Measurements from ENCODE around the gene PON3.

The PON3 gene

GRCh38 chr7:95340491-95340890 lies 55.7 kb downstream of the PON3 start:
- ChIA-PET POLR2A (no interaction called here), CTCF (interaction anchor here (1.2 kb wide), 1 partner anchor 347 kb away, joined by 4 read pairs; no protein-coding TSS in a partner anchor)
- no peaks in the 10 kb centered on the region for H3K4me1 ChIP-seq (ENCODE audit: control insufficient read depth, insufficient read depth, low read length)
- no peaks in the 10 kb centered on the region for H3K9me3 ChIP-seq (ENCODE audit: control insufficient read depth, insufficient read depth, low read depth, low read length)
- H3K4me3 ChIP-seq (ENCODE audit: low read depth, low read length): no peak overlapping the region
- TF ChIP-seq ZNF354C (tag by site-specific recombination; IDR thresholded peaks at IDR 0.05; ENCODE audit: borderline replicate concordance, low read depth) (no peak), ZNF18 (tag by site-specific recombination; IDR thresholded peaks at IDR 0.05) (no peak), ZSCAN30 (tag by site-specific recombination; IDR thresholded peaks at IDR 0.05) (no peak), ZNF138 (tag by site-specific recombination; IDR thresholded peaks at IDR 0.05; ENCODE audit: borderline replicate concordance) (no peak), ZNF530 (tag by site-specific recombination; IDR thresholded peaks at IDR 0.05; ENCODE audit: low read depth) (no peak), ZEB2 (tag by site-specific recombination; IDR thresholded peaks at IDR 0.05) (no peak), ZNF112 (tag by site-specific recombination; IDR thresholded peaks at IDR 0.05) (no peak), ZNF114 (tag by site-specific recombination; IDR thresholded peaks at IDR 0.05) (no peak), KLF8 (tag by site-specific recombination; IDR thresholded peaks at IDR 0.05) (no peak), BCL11A (tag by site-specific recombination; IDR thresholded peaks at IDR 0.05; ENCODE audit: low read depth) (no peak), ZNF654 (tag by site-specific recombination; IDR thresholded peaks at IDR 0.05; ENCODE audit: low read depth) (no peak), ZNF398 (tag by site-specific recombination; IDR thresholded peaks at IDR 0.05) (no peak)
- H3K36me3 ChIP-seq (ENCODE audit: control insufficient read depth in 2 of 2, insufficient read depth in 1 of 2, low read length in 2 of 2): no peaks in the 10 kb centered on the region
- H3K27ac ChIP-seq (ENCODE audit: extremely low read depth, low read depth, low read length): no peak overlapping the region

- no peaks in the 10 kb centered on the region for H3K9me3 ChIP-seq (ENCODE audit: control insufficient read depth, insufficient read depth, low read depth, low read length)
- H3K27ac ChIP-seq (ENCODE audit: extremely low read depth, low read depth, low read length): no peak overlapping the region
- no peak overlapping the region for H3K4me3 ChIP-seq (ENCODE audit: low read depth, low read length)
- TF ChIP-seq ZNF768 (tag by site-specific recombination; IDR thresholded peaks at IDR 0.05) (no peak), ZNF239 (tag by site-specific recombination; IDR thresholded peaks at IDR 0.05) (no peak), ZNF114 (tag by site-specific recombination; IDR thresholded peaks at IDR 0.05) (no peak), FEZF1 (tag by site-specific recombination; IDR thresholded peaks at IDR 0.05) (no peak), TCF7L2 (IDR thresholded peaks at IDR 0.05; ENCODE audit: borderline replicate concordance, low read depth, low read length) (no peak), ZIC2 (tag by site-specific recombination; IDR thresholded peaks at IDR 0.05) (no peak), KLF7 (tag by site-specific recombination; IDR thresholded peaks at IDR 0.05; ENCODE audit: borderline replicate concordance) (no peak), ZNF157 (tag by site-specific recombination; IDR thresholded peaks at IDR 0.05) (no peak), ATF2 (tag by site-specific recombination; IDR thresholded peaks at IDR 0.05; ENCODE audit: low read depth) (no peak)
- CTCF ChIA-PET: no interaction called here
- H3K36me3 ChIP-seq (ENCODE audit: control insufficient read depth in 2 of 2, insufficient read depth in 1 of 2, low read length in 2 of 2): no peaks in the 10 kb centered on the region
- POLR2A ChIA-PET: no interaction called here
- no peaks in the 10 kb centered on the region for H3K4me1 ChIP-seq (ENCODE audit: control insufficient read depth, insufficient read depth, low read length)
Measured at GRCh38 chr7:95338832-95339231, 57.3 kb downstream of the PON3 start.

All from HEK293 (cell line).